ENCODE results near the gene SLC3A2. TPM values are rescaled to one million over a fixed set of nuclear protein-coding genes. Genes with fewer than 3 reads are reported as not detected.

The SLC3A2 gene
- total and polyA plus RNA-seq, 2 of the 13 experiments (the other 11 are each of a cell fraction or from before 2014, with no cell fraction given) = 213 to 226 TPM

DNA sequence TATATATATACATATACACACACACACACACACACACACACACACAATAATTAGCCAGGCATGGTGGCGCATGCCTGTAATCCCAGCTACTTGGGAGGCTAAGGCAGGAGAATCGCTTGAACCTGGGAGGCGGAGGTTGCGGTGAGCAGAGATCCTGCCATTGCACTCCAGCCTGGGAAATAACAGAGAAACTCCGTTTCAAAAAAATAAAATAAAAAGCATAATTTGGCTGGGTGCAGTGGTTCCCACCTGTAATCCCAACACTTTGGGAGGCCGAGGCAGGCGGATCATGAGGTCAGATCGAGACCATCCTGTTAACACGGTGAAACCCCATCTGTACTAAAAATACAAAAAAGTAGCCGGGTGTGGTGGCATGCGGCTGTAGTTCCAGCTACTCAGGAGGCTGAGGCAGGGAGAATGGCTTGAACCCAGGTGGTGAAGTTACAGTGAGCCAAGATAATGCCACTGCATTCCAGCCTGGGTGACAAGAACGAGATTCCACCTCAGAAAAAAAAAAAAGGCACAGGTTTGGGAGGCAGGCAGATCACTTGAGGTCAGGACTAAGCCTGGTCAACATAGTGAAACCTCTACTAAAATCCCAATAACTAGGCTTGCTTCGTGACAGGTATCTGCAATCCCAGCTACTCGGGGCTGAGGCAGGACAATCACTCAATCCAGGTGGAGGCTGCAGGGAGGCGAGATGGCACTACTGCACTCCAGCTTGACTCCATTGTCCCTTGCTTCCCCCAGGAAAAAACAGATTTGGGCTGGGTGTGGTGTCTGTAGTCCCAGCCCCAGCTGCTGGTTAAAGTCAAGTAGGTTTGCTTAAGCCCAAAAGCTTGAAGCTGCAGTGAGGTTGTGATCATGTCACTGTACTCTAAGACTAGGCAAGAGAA, 29.5 kb upstream of the SLC3A2 start (continued):
- no peak for TF ChIP-seq TCF7L2 (IDR thresholded peaks at IDR 0.05; ENCODE audit: low read depth, low read length)
- TF ChIP-seq NONO (IDR thresholded peaks at IDR 0.05) = no peak
- TF ChIP-seq NONO (CRISPR knock-in tag; conservative IDR thresholded peaks at IDR 0.05) = peak; percentile 64
- no peak for TF ChIP-seq NRL (CRISPR knock-in tag; IDR thresholded peaks at IDR 0.05; ENCODE audit: borderline replicate concordance)
- no peak for TF ChIP-seq POGZ (CRISPR knock-in tag; IDR thresholded peaks at IDR 0.05)
- TF ChIP-seq, protein P1, sequence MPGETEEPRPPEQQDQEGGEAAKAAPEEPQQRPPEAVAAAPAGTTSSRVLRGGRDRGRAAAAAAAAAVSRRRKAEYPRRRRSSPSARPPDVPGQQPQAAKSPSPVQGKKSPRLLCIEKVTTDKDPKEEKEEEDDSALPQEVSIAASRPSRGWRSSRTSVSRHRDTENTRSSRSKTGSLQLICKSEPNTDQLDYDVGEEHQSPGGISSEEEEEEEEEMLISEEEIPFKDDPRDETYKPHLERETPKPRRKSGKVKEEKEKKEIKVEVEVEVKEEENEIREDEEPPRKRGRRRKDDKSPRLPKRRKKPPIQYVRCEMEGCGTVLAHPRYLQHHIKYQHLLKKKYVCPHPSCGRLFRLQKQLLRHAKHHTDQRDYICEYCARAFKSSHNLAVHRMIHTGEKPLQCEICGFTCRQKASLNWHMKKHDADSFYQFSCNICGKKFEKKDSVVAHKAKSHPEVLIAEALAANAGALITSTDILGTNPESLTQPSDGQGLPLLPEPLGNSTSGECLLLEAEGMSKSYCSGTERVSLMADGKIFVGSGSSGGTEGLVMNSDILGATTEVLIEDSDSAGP (CRISPR knock-in tag; IDR thresholded peaks at IDR 0.05; ENCODE audit: borderline replicate concordance) = peak; percentile 37; the same call in 1 of the 2 replicates
- TF ChIP-seq GABPA (IDR thresholded peaks at IDR 0.05; ENCODE audit: low read depth, low read length) = no peak
- no peak for TF ChIP-seq GABPA (CRISPR knock-in tag; IDR thresholded peaks at IDR 0.05; ENCODE audit: low read depth)
- no peak for TF ChIP-seq ZKSCAN5 (CRISPR knock-in tag; IDR thresholded peaks at IDR 0.05)
- TF ChIP-seq, protein P2, sequence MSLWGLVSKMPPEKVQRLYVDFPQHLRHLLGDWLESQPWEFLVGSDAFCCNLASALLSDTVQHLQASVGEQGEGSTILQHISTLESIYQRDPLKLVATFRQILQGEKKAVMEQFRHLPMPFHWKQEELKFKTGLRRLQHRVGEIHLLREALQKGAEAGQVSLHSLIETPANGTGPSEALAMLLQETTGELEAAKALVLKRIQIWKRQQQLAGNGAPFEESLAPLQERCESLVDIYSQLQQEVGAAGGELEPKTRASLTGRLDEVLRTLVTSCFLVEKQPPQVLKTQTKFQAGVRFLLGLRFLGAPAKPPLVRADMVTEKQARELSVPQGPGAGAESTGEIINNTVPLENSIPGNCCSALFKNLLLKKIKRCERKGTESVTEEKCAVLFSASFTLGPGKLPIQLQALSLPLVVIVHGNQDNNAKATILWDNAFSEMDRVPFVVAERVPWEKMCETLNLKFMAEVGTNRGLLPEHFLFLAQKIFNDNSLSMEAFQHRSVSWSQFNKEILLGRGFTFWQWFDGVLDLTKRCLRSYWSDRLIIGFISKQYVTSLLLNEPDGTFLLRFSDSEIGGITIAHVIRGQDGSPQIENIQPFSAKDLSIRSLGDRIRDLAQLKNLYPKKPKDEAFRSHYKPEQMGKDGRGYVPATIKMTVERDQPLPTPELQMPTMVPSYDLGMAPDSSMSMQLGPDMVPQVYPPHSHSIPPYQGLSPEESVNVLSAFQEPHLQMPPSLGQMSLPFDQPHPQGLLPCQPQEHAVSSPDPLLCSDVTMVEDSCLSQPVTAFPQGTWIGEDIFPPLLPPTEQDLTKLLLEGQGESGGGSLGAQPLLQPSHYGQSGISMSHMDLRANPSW (CRISPR knock-in tag; IDR thresholded peaks at IDR 0.05; ENCODE audit: borderline replicate concordance) = no peak
- no peak; the same call in 1 of the 2 replicates for TF ChIP-seq ZNF614 (CRISPR knock-in tag; IDR thresholded peaks at IDR 0.05; ENCODE audit: borderline replicate concordance)
- no peak for TF ChIP-seq GATA4 (IDR thresholded peaks at IDR 0.05; ENCODE audit: borderline replicate concordance, low read depth)
- peak; percentile 41; the same call in 1 of the 2 replicates for TF ChIP-seq JUNB (CRISPR knock-in tag; IDR thresholded peaks at IDR 0.05; ENCODE audit: borderline replicate concordance)
- TF ChIP-seq, protein P3, sequence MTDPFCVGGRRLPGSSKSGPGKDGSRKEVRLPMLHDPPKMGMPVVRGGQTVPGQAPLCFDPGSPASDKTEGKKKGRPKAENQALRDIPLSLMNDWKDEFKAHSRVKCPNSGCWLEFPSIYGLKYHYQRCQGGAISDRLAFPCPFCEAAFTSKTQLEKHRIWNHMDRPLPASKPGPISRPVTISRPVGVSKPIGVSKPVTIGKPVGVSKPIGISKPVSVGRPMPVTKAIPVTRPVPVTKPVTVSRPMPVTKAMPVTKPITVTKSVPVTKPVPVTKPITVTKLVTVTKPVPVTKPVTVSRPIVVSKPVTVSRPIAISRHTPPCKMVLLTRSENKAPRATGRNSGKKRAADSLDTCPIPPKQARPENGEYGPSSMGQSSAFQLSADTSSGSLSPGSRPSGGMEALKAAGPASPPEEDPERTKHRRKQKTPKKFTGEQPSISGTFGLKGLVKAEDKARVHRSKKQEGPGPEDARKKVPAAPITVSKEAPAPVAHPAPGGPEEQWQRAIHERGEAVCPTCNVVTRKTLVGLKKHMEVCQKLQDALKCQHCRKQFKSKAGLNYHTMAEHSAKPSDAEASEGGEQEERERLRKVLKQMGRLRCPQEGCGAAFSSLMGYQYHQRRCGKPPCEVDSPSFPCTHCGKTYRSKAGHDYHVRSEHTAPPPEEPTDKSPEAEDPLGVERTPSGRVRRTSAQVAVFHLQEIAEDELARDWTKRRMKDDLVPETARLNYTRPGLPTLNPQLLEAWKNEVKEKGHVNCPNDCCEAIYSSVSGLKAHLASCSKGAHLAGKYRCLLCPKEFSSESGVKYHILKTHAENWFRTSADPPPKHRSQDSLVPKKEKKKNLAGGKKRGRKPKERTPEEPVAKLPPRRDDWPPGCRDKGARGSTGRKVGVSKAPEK (CRISPR knock-in tag; IDR thresholded peaks at IDR 0.05; ENCODE audit: borderline replicate concordance) = 0 out of 2 replicates have a peak, but pooled peaks have one; percentile 39
- 0 out of 2 replicates have a peak, but pooled peaks have one; percentile 42 for TF ChIP-seq AKAP8 (CRISPR knock-in tag; IDR thresholded peaks at IDR 0.05)
- TF ChIP-seq ARNTL (CRISPR knock-in tag; IDR thresholded peaks at IDR 0.05) = no peak
- no peak for TF ChIP-seq JUND (CRISPR knock-in tag; IDR thresholded peaks at IDR 0.05)
- TF ChIP-seq RFX1 (IDR thresholded peaks at IDR 0.05) = no peak
- TF ChIP-seq IKZF4 (CRISPR knock-in tag; IDR thresholded peaks at IDR 0.05; ENCODE audit: borderline replicate concordance, low read depth, not compliant biosample characterization) = no peak
- TF ChIP-seq TGIF2 (CRISPR knock-in tag; IDR thresholded peaks at IDR 0.05) = no peak
- no peak for TF ChIP-seq CC2D1A (CRISPR knock-in tag; IDR thresholded peaks at IDR 0.05)
- TF ChIP-seq ZBTB38 (CRISPR knock-in tag; IDR thresholded peaks at IDR 0.05) = no peak
- TF ChIP-seq CBX1 (IDR thresholded peaks at IDR 0.05; ENCODE audit: low read depth) = peak; percentile 28
- no peak for TF ChIP-seq ZNF737 (CRISPR knock-in tag; IDR thresholded peaks at IDR 0.05; ENCODE audit: borderline replicate concordance)
